HG03521 (cell line): ENCODE measurements around the gene PRPF39.
"Not testable (repeated sequence)": the region's sequence is repeated elsewhere in the genome, so short reads cannot be mapped to it uniquely, and the experiment has no call there.

Source experiments
- ATAC-seq: cut with Tn5 transposase; IDR thresholded peaks from one replicate; pipeline ENCODE4 v1.9.1; 2021; ENCODE audit warnings: mild to moderate bottlenecking, moderate library complexity; ENCODE audit not compliant: unreplicated experiment

The PRPF39 gene

DNA sequence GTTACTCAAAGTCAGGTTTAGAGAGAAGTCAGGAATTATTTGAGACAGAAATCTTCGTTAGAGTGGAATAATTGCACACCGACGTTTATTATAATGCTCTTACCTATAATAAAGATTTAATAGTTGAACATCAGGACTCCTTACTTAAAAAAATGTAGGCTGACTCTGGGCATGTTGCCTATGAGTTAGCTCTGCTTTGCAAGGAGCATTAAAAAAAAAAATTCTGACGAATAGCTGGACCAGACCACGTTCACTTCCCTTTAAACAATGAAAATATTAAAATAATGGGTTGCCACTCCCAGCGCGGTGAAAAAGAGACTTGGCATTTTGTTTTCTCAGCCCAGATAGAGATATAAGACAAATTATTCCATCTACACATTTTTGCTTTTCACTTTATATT, 51.2 kb downstream of the PRPF39 start:
- ATAC-seq = no peak

DNA sequence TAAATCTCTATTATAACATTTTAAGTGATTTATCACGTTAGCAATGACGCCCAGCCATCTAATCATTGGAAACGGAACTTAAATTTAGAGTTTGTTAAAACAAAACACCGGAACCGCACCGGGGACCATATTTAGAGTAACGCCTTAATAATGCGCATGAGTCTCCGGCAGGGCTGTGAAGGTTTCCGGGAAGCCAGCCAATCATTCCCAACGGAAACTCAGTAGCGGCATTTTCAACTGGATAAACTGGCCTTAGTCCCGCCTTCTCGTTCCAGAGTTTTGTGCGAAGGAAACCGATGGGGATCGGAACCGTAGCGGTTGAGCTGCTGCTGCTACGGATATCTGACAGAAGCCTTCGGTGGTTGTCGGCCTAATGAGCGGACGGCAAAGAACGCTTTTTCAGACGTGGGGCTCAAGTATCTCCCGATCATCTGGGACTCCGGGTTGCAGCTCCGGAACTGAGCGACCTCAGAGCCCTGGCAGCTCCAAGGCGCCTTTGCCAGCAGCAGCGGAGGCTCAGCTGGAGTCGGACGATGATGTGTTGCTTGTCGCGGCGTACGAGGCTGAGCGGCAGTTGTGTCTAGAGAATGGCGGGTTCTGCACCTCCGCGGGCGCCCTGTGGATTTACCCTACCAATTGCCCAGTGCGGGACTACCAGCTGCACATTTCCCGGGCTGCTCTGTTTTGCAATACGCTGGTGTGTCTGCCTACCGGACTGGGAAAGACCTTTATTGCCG, 51.9 kb downstream of the PRPF39 start, which contains the start of gene FANCM:
TSS of gene FANCM (plus strand) at position 272 of the 737 bp plus-strand sequence. CDS start at position 374, 102 bp downstream.
- ATAC-seq = peak; percentile 36

DNA sequence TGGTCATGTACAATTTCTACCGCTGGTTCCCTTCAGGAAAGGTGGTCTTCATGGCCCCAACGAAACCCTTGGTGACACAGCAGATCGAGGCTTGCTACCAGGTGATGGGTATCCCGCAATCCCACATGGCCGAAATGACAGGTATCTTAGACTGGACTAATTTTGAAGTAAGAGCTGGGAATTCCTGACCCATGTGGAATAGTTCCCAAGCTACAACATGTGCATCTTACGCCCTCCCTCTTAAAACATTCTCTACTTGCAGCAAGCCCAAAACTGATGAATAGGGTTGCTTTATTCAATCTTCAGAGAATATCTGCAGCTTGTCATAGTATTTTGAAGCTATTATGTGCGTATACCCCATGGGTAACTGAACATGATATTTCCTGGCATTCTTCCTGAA, 52.5 kb downstream of the PRPF39 start:
- ATAC-seq = no peak

DNA sequence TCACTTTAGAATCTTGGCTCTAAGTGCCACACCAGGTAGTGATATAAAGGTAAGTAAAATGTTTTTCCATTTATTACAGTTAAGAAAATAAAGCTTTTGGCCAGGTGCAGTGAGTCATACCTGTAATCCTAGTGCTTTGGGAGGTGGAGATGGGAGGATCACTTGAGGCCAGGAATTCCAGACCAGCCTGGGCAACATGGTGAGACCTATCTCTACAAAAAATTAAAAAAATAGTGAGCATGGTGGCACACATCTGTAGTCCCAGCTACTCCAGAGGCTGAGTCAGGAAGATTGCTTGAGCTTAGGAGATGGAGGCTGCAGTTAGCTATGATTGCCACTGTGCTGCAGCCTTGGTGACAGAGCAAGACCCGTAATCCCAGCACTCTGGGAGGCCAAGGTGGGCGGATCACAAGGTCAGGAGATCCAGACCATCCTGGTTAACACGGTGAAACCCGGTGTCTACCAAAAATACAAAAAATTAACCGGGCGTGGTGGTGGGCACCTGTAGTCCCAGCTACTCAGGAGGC, 56.8 kb downstream of the PRPF39 start:
- ATAC-seq = no peak

DNA sequence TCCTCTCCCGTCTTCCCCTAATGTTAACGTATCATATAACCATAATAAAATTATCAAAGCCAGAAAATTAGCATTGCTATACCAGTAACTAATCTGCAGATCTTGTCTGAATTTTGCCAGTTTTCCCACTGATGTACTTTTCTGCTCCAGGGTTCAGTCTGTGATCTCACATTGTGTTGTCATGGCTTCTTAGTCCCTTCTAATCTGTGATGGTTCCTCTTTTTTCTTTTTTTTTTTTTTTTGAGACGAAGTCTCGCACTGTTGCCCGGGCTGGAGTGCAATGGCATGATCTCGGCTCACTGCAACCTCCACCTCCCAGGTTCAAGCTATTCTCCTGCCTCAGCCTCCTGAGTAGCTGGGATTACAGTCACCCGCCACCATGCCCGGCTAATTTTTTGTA, 58.2 kb downstream of the PRPF39 start:
- not testable (repeated sequence) for ATAC-seq

DNA sequence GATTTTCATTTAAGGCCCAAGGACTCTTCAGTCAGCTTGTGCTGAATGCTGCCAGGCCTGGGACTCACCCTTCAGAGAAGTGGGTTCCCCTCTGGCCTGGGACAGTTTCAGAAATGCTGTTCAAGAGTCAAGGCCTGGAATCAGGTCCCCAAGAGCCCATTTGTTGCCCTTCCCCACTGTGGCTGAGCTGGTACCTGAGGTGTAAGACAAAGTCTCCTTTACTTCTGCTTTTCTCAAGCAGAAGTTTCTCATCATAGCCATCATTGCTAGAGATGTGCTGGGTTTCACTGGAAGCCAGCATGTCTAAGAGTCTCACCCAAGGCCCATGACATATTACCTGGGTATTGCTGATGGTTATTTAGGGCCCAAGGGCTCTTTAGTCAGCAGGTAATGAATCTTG, 60.7 kb downstream of the PRPF39 start:
- ATAC-seq = peak; percentile 50

DNA sequence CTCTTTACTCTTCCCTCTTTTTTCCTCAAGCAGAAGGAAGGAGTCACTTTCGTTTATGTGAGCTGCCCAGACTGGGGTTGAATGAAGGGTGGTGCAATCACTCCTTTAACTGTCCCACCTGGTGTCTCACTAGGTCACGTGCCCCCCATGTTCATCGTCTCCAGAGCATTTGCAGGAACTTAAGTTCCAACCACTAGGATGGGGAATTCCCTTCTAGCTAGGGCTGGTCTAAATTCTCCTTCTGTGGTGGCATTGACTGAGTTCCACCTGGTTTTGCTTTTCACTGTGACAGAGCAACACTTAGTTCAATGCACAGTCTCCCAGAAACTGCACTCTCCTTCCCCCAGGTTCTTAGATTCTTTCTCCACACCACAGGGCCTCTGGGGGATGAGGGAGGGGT, 61.3 kb downstream of the PRPF39 start:
- ATAC-seq = no peak

DNA sequence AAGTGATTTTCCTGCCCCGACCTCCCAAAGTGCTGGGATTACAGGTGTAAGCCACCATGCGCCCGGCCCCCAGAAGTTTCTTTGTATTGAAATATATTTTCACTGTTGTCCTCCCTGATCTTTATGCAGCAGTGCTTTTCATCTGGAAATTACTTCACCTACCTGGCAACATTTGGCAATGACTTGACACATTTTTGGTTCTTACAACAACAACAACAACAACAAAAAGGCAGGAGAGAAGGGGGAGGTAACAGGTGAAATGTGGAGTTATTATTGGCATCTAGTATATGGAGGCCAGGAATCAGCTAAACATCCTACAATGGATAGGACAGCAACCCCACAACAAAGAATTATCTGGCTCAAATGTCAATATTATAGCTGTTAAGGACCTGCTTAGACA, 65.7 kb downstream of the PRPF39 start:
- ATAC-seq = no peak

DNA sequence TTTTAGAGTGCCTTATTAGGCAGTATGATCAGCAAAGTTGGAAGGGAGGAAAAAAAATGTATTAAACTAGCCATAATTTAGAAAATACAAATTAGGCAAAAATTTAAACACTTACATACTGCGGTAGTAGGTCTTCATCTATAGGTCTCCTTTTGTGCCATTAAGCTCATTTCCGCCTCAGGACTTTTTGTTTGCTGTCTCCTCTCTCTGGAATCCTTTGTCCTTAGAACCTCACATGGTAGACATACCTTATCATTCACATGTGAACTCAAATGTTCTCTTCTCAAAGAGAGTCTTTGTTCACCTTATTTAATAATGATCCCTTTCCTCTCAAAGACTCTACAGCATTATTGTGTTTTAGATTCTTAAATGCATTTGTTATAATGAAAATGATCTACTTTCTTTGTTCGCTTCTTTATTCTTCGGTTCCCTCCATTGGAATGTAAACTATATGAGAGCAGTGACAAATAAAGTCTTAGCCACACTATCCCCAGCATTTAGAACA, 66.5 kb downstream of the PRPF39 start:
- ATAC-seq = no peak

DNA sequence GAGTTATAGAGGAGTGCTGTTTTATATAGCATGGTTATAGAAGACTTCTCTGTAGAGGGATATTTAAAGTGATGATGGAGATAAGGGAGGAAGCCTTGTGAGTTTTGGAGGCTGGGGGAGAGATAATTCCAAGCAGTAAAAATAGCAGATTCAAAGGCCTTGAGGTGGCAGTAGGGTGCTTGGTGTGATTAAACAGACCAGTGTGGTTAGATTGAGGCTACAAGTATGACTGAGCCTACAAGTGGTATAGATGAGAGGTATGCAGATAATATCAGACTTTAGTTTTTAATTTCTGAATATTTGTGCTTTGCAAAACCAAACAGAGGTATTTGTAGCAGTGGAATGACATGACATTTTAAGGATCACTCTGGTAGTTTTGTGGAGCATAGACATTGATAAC, 72.2 kb downstream of the PRPF39 start:
- ATAC-seq = peak; percentile 46
